ENCODE data around the gene DOCK10. TPM values are rescaled to one million over a fixed set of nuclear protein-coding genes. Genes with fewer than 3 reads are reported as not detected.

DOCK10 gene
- total RNA-seq, 1 donor from 2014 or later: 6.7 TPM

- peak; percentile 75 for ATAC-seq
Observed at GRCh38 chr2:224909885-224910573, 132.2 kb downstream of the DOCK10 start.

GRCh38 chr2:224908818-224909217 is 133.4 kb downstream of the DOCK10 start:
- no peak for ATAC-seq

GRCh38 chr2:224904381-224904780 is 137.9 kb downstream of the DOCK10 start:
- ATAC-seq: no peak

- ATAC-seq: no peak
Observed at GRCh38 chr2:224903621-224904020, 138.6 kb downstream of the DOCK10 start.

GRCh38 chr2:224901121-224901676 is 141.1 kb downstream of the DOCK10 start:
- no peak for ATAC-seq

GRCh38 chr2:224895377-224895776 is 146.9 kb downstream of the DOCK10 start:
- no peak for ATAC-seq

- peak; percentile 45 for ATAC-seq
Observed at GRCh38 chr2:224894356-224894755, 147.9 kb downstream of the DOCK10 start.

- no peak for ATAC-seq
Observed at GRCh38 chr2:224893848-224894247, 148.4 kb downstream of the DOCK10 start.

- peak; percentile 37 for ATAC-seq
Observed at GRCh38 chr2:224892574-224893204, 149.6 kb downstream of the DOCK10 start.

- no peak for ATAC-seq
Observed at GRCh38 chr2:224890372-224890771, 151.9 kb downstream of the DOCK10 start.

- peak; percentile 34 for ATAC-seq
Observed at GRCh38 chr2:224887141-224887540, 155.1 kb downstream of the DOCK10 start.

- peak; percentile 82 for ATAC-seq
Observed at GRCh38 chr2:224885836-224886547, 156.3 kb downstream of the DOCK10 start.

- no peak for ATAC-seq
Observed at GRCh38 chr2:224885291-224885690, 157.0 kb downstream of the DOCK10 start.

GRCh38 chr2:224884188-224884587 is 158.1 kb downstream of the DOCK10 start:
- ATAC-seq: no peak

GRCh38 chr2:224883700-224884099 is 158.6 kb downstream of the DOCK10 start:
- ATAC-seq: no peak

GRCh38 chr2:224883172-224883516 is 159.1 kb downstream of the DOCK10 start:
- no peak for ATAC-seq

GRCh38 chr2:224882291-224883171 is 159.7 kb downstream of the DOCK10 start:
- ATAC-seq: peak; percentile 68

- peak; percentile 37 for ATAC-seq
Observed at GRCh38 chr2:224881846-224882245, 160.4 kb downstream of the DOCK10 start.

GRCh38 chr2:224876522-224876921 is 165.7 kb downstream of the DOCK10 start:
- ATAC-seq: no peak

- ATAC-seq: no peak
Observed at GRCh38 chr2:224875841-224876240, 166.4 kb downstream of the DOCK10 start.

GRCh38 chr2:224875153-224875552 is 167.1 kb downstream of the DOCK10 start:
- ATAC-seq: no peak

- ATAC-seq: no peak
Observed at GRCh38 chr2:224871813-224872212, 170.5 kb downstream of the DOCK10 start.
